HG03469 (cell line): ENCODE results near the gene ARMS2.

Source experiments
- ATAC-seq: cut with Tn5 transposase; IDR thresholded peaks from one replicate; pipeline ENCODE4 v1.9.1; 2021; ENCODE audit warnings: mild to moderate bottlenecking, moderate library complexity, moderate number of reproducible peaks; ENCODE audit not compliant: unreplicated experiment

ARMS2 gene

GRCh38 chr10:122469848-122470247 lies 15.4 kb downstream of the ARMS2 start:
- no peak for ATAC-seq

- ATAC-seq: no peak
Observed at GRCh38 chr10:122471531-122472177, 17.2 kb downstream of the ARMS2 start.

GRCh38 chr10:122473116-122473515 lies 18.7 kb downstream of the ARMS2 start:
- ATAC-seq: no peak

GRCh38 chr10:122474131-122474818 lies 19.8 kb downstream of the ARMS2 start:
- ATAC-seq: no peak

- ATAC-seq: no peak
Observed at GRCh38 chr10:122475100-122475499, 20.6 kb downstream of the ARMS2 start.

GRCh38 chr10:122475591-122476332 lies 21.3 kb downstream of the ARMS2 start:
- no peak for ATAC-seq

GRCh38 chr10:122476333-122476695 lies 21.9 kb downstream of the ARMS2 start:
- no peak for ATAC-seq

- ATAC-seq: no peak
Observed at GRCh38 chr10:122477436-122477835, 23.0 kb downstream of the ARMS2 start.

- ATAC-seq: no peak
Observed at GRCh38 chr10:122478971-122479370, 24.5 kb downstream of the ARMS2 start.

- ATAC-seq: no peak
Observed at GRCh38 chr10:122480146-122480833, 25.8 kb downstream of the ARMS2 start.

- ATAC-seq: no peak
Observed at GRCh38 chr10:122481296-122482056, 27.0 kb downstream of the ARMS2 start.

GRCh38 chr10:122484276-122485060 lies 30.0 kb downstream of the ARMS2 start:
- ATAC-seq: no peak

GRCh38 chr10:122485670-122486069 lies 31.2 kb downstream of the ARMS2 start:
- no peak for ATAC-seq

GRCh38 chr10:122486406-122487080 lies 32.1 kb downstream of the ARMS2 start:
- ATAC-seq: no peak

- no peak for ATAC-seq
Observed at GRCh38 chr10:122487174-122487765, 32.8 kb downstream of the ARMS2 start.

GRCh38 chr10:122490268-122490667 lies 35.8 kb downstream of the ARMS2 start:
- ATAC-seq: no peak

GRCh38 chr10:122490786-122491680 lies 36.6 kb downstream of the ARMS2 start:
- no peak for ATAC-seq

- ATAC-seq: no peak
Observed at GRCh38 chr10:122492006-122492405, 37.6 kb downstream of the ARMS2 start.
